Progenitor cell of endocrine pancreas (in vitro differentiated cells): Measurements from ENCODE around the gene RRP1B. TPM values are rescaled to one million over a fixed set of nuclear protein-coding genes. Genes with fewer than 3 reads are reported as not detected.
"Not testable (repeated sequence)": the region's sequence is repeated elsewhere in the genome, so short reads cannot be mapped to it uniquely, and the experiment has no call there.

Experiments used
- DNase-seq: peaks from one replicate; pipeline ENCODE4 v3.0.0; 2021; ENCODE audit warnings: low spot score; ENCODE audit not compliant: unreplicated experiment
- H3K27ac Mint-ChIP-seq: 2 replicates; pipeline ENCODE4 v1.8.0; 2021; ENCODE audit warnings: mild to moderate bottlenecking, moderate library complexity, mixed read lengths
- H3K27me3 Mint-ChIP-seq: 2 replicates; pipeline ENCODE4 v1.8.0; 2021; ENCODE audit warnings: mixed read lengths
- H3K36me3 Mint-ChIP-seq: 2 replicates; pipeline ENCODE4 v1.8.0; 2022; ENCODE audit warnings: mixed read lengths; ENCODE audit not compliant: insufficient read depth
- H3K4me1 Mint-ChIP-seq: 2 replicates; pipeline ENCODE4 v1.8.0; 2021; ENCODE audit warnings: low read depth, mixed read lengths
- H3K4me3 Mint-ChIP-seq: 2 replicates; pipeline ENCODE4 v1.8.0; 2021; ENCODE audit warnings: low read depth, mild to moderate bottlenecking, moderate library complexity, mixed read lengths
- H3K9me3 Mint-ChIP-seq: 2 replicates; pipeline ENCODE4 v1.8.0; 2021; ENCODE audit warnings: low read depth, mixed read lengths
- CTCF ChIP-seq: fragments of 200-600 bp; sonication (generic); IDR thresholded peaks from one replicate; pipeline ENCODE4 v1.5.0; 2021; ENCODE audit warnings: antibody characterized with exemption, mild to moderate bottlenecking; ENCODE audit not compliant: unreplicated experiment
- total RNA-seq: library from RNA; stranded (reverse); gene quantifications from 2 replicates; pipeline ENCODE4 v1.2.1, GENCODE V29; 2021

The RRP1B gene
- total RNA-seq, 1 donor from 2014 or later, result 38.0 TPM

GRCh38 chr21:43703035-43703880 lies 43.9 kb downstream of the RRP1B start:
- no peaks in the 10 kb centered on the region for H3K9me3 Mint-ChIP-seq

DNA sequence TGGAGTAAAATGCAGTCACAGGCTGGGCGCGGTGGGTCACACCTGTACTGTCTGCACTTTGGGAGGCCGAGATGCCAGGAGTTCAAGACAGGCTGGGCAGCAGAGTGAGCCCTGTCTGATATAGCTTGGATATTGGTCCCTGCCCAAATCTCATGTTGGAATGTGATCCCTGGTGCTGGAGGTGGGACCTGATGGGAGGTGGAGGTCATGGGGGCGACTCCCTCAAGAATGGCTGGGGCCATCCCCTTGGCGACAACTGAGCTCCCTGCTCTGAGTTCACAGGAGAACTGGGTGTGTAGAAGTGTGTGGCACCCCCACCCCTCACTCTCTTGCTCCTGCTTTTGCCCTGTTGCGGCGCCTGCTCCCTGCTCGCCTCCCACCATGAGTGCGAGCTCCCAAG lies 48.1 kb downstream of the RRP1B start:
- Mint-ChIP-seq H3K27me3 (no peaks in the 10 kb centered on the region), H3K4me3 (no peak overlapping the region), H3K4me1 (peaks cover 18% of the 10 kb centered on the region), H3K9me3 (no peaks in the 10 kb centered on the region), H3K36me3 (no peaks in the 10 kb centered on the region), H3K27ac (no peak overlapping the region)
- DNase-seq, result no peak
- no peak for TF ChIP-seq CTCF

More at GRCh38 chr21:43703035-43703880, 43.9 kb downstream of the RRP1B start:
- no peak for DNase-seq
- Mint-ChIP-seq H3K27ac (peak overlapping the region; percentile 71), H3K4me1 (peaks cover 12% of the 10 kb centered on the region), H3K4me3 (peak overlapping the region; percentile 3), H3K27me3 (no peaks in the 10 kb centered on the region), H3K36me3 (no peaks in the 10 kb centered on the region)
- no peak for TF ChIP-seq CTCF

DNA sequence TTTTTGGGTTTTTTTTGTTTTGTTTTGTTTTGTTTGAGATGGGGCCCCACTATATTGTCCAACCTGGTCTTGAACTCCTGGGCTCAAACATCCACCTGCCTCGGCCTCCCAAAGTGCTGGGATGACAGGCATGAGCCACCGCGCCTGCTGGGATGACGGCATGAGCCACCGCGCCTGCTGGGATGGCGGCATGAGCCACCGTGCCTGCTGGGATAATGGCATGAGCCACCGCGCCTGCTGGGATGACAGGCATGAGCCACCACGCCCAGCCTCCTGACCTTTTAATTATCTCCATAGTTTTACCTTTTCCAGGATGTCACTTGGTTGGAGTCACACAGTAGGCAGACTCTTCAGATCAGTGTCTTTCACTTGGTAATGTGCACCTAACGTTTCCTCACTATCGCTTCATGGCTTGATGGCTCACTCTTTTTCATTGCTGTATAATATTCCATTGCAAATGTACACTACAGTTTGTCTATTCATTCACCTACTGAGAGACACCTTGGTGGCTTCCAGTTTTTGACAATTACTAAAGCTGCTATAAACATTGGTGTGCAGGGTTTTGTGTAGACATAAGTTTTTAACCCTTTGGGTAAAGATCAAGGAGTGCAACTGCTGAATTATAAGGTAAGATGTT lies 49.5 kb downstream of the RRP1B start:
- no peak for TF ChIP-seq CTCF
- Mint-ChIP-seq H3K27ac (peak overlapping the region; percentile 58), H3K4me1 (peaks cover 14% of the 10 kb centered on the region), H3K27me3 (no peaks in the 10 kb centered on the region), H3K4me3 (no peak overlapping the region), H3K9me3 (no peaks in the 10 kb centered on the region), H3K36me3 (no peaks in the 10 kb centered on the region)
- DNase-seq, result no peak

GRCh38 chr21:43712268-43712942 lies 53.0 kb downstream of the RRP1B start:
- Mint-ChIP-seq H3K4me3 (peak overlapping the region; percentile 47), H3K9me3 (no peaks in the 10 kb centered on the region), H3K27ac (peak overlapping the region; percentile 98), H3K4me1 (peaks cover 14% of the 10 kb centered on the region), H3K27me3 (peaks cover 13% of the 10 kb centered on the region), H3K36me3 (no peaks in the 10 kb centered on the region)
- TF ChIP-seq CTCF, result no peak
- no peak for DNase-seq

DNA sequence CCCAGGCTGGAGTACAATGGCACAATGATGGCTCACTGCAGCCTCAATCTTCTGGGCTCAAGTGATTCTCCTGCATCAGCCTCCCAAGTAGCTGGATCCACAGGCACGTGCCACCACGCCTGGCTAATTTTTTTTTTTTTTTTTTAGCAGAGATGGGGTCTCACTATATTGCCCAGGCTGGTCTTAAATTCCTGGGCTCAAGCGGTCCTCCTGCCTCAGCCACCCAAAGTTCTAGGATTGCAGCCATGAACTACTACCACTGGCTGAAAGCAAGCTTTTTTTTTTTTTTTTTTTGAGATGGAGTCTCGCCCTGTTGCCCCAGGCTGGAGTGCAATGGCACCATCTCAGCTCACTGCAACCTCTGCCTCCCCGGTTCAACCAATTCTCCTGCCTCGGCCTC lies 53.8 kb downstream of the RRP1B start:
- not testable (repeated sequence) for H3K9me3 Mint-ChIP-seq, H3K36me3 Mint-ChIP-seq, DNase-seq, H3K4me3 Mint-ChIP-seq
- peaks cover 17% of the 10 kb centered on the region for H3K27me3 Mint-ChIP-seq
- H3K27ac Mint-ChIP-seq, result peak overlapping the region; percentile 98
- peaks cover 15% of the 10 kb centered on the region for H3K4me1 Mint-ChIP-seq
